ENCODE data around the gene ATP8B4. TPM values are rescaled to one million over a fixed set of nuclear protein-coding genes. Genes with fewer than 3 reads are reported as not detected.

The ATP8B4 gene
- total and polyA plus RNA-seq, 10 of the 15 experiments (the other 5 are each of a cell fraction or from before 2014, with no cell fraction given) = 0.02 to 0.94 (median 0.19) TPM

GRCh38 chr15:50057196-50057595 is 61.8 kb downstream of the ATP8B4 start (continued):
- TF ChIP-seq ZBTB11 (CRISPR knock-in tag; IDR thresholded peaks at IDR 0.05) = no peak
- TF ChIP-seq CBFB (IDR thresholded peaks at IDR 0.05; ENCODE audit: low read depth) = no peak
- no peak for TF ChIP-seq MEF2B (IDR thresholded peaks at IDR 0.05; ENCODE audit: partially characterized antibody, poor library complexity, severe bottlenecking)

GRCh38 chr15:50055750-50056157 is 63.3 kb downstream of the ATP8B4 start:
- ChIA-PET CTCF (interaction anchor here (1.4 to 11.2 kb wide), 4 partner anchors 11 to 634 kb away, joined by 4 to 114 read pairs (median 8); no protein-coding TSS in a partner anchor), SMC1A (ENCODE audit: uncharacterized antibody, unreplicated experiment) (interaction anchor here (1.1 to 5.8 kb wide), 9 partner anchors 13 to 820 kb away, joined by 3 to 53 read pairs (median 4); no protein-coding TSS in a partner anchor), POLR2A (no interaction called here), RAD21 (ENCODE audit: unreplicated experiment) (interaction anchor here (0.7 to 8.0 kb wide), 4 partner anchors 9 to 260 kb away, joined by 3 to 50 read pairs (median 4); no protein-coding TSS in a partner anchor)
- in situ Hi-C loops (cut with MboI) = loop anchor here (10.0 kb wide), 1 partner anchor 811 kb away; no protein-coding TSS in a partner anchor
- no peaks in the 10 kb centered on the region for H3K79me2 ChIP-seq (ENCODE audit: control insufficient read depth, insufficient read depth, low read length)
- 59% methylated on average over 5 of the region's 5 CpGs for WGBS (ENCODE audit: insufficient coverage, insufficient replicate concordance, low lambda C conversion rate, missing lambda C conversion rate)
- H3K4me2 ChIP-seq (ENCODE audit: control insufficient read depth, insufficient read depth) = no peak overlapping the region
- BruUV-seq (replicated peaks) = no TSS peak
- intact Hi-C loops (cut with micrococcal nuclease; ENCODE audit: unreplicated experiment) = loop anchor here (5.0 kb wide), 1 partner anchor 92 kb away; no protein-coding TSS in a partner anchor
- no peak overlapping the region for H3K9ac ChIP-seq (ENCODE audit: control insufficient read depth, insufficient read depth, low read length)
- no peak for DNase-seq (ENCODE audit: low read depth, low spot score)
- H3K27ac ChIP-seq (ENCODE audit: control insufficient read depth, insufficient read depth) = no peak overlapping the region
- H3K27me3 ChIP-seq (replicated peaks in 1 of 2; ENCODE audit: control insufficient read depth in 2 of 2, insufficient read depth in 2 of 2, low read length in 1 of 2) = no peaks in the 10 kb centered on the region
- H3K4me3 ChIP-seq = no peak overlapping the region
- H3K4me1 ChIP-seq (ENCODE audit: control insufficient read depth, insufficient read depth, low read length) = no peaks in the 10 kb centered on the region
- H4K20me1 ChIP-seq (ENCODE audit: control insufficient read depth, insufficient read depth) = no peaks in the 10 kb centered on the region
- no peak for FAIRE-seq
- no peak for ATAC-seq
- H2AFZ ChIP-seq (ENCODE audit: control insufficient read depth, low read depth, low read length) = no peak overlapping the region
- no peaks in the 10 kb centered on the region for H3K9me3 ChIP-seq (replicated peaks; ENCODE audit: control insufficient read depth, insufficient read depth, low read length)
- H3K36me3 ChIP-seq (ENCODE audit: control insufficient read depth in 2 of 2, insufficient read depth in 2 of 2, low read length in 1 of 2) = no peaks in the 10 kb centered on the region
- no peak for TF ChIP-seq NFIC (IDR thresholded peaks at IDR 0.05; ENCODE audit: low read depth, low read length)
- TF ChIP-seq CBX3 (IDR thresholded peaks at IDR 0.05; ENCODE audit: borderline replicate concordance, low read depth) = no peak
- no peak for TF ChIP-seq GATAD2B (conservative IDR thresholded peaks at IDR 0.05; ENCODE audit: low read depth)
- no peak for TF ChIP-seq ZNF592 (IDR thresholded peaks at IDR 0.05)
- TF ChIP-seq ZNF687 (IDR thresholded peaks at IDR 0.05) = no peak
- TF ChIP-seq NR2C1 (IDR thresholded peaks at IDR 0.05) = no peak

Measured in GM12878 (cell line).